GM13976 (cell line): ENCODE results near the gene KIF18A.
"Not testable (repeated sequence)": the region's sequence is repeated elsewhere in the genome, so short reads cannot be mapped to it uniquely, and the experiment has no call there.

ENCODE experiments used
- DNase-seq: peaks from one replicate; pipeline ENCODE4 v3.0.0; 2012; ENCODE audit warnings: low spot score
- in situ Hi-C: fragments of 300-500 bp; cut with MboI; formaldehyde crosslinking; loops from one replicate; pipeline ENCODE4 v1.12.0; 2022; ENCODE audit warnings: low sequenced_read_pairs, mixed read lengths, inconsistent platforms; ENCODE audit not compliant: unreplicated experiment
- TF ChIP-seq, protein P1 (sequence below): IDR thresholded peaks from 2 replicates; pipeline ENCODE4 v1.5.1; 2012; ENCODE audit warnings: borderline replicate concordance, mild to moderate bottlenecking; ENCODE audit not compliant: insufficient read depth; ENCODE audit errors: extremely low read depth, missing control alignments, control extremely low read depth

Gene KIF18A

DNA sequence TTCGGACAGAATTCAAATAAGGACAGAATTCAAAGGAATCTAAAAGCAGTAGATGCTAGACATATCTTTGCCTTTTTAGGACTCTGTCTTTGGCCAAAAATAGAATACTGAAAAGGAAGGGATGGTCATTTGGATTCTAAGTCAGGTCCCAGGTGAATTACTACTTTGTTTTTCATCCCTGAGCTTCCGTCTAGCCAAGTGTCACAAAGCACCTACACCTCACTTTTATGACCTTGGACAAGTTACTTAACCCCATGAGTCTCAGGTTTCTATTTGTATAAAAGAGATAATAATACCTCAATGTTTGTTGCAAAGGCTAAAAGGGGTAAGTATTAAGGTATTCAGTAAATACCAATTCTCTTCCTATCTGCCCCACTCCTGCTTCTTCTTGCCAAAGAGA is 7.3 kb downstream of the KIF18A start:
- DNase-seq: no peak
- in situ Hi-C loops: loop anchor here (25.0 kb wide), 1 partner anchor 388 kb away; the partner anchor contains the start of gene BDNF
- TF ChIP-seq, protein P1, sequence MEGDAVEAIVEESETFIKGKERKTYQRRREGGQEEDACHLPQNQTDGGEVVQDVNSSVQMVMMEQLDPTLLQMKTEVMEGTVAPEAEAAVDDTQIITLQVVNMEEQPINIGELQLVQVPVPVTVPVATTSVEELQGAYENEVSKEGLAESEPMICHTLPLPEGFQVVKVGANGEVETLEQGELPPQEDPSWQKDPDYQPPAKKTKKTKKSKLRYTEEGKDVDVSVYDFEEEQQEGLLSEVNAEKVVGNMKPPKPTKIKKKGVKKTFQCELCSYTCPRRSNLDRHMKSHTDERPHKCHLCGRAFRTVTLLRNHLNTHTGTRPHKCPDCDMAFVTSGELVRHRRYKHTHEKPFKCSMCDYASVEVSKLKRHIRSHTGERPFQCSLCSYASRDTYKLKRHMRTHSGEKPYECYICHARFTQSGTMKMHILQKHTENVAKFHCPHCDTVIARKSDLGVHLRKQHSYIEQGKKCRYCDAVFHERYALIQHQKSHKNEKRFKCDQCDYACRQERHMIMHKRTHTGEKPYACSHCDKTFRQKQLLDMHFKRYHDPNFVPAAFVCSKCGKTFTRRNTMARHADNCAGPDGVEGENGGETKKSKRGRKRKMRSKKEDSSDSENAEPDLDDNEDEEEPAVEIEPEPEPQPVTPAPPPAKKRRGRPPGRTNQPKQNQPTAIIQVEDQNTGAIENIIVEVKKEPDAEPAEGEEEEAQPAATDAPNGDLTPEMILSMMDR: no peak

DNA sequence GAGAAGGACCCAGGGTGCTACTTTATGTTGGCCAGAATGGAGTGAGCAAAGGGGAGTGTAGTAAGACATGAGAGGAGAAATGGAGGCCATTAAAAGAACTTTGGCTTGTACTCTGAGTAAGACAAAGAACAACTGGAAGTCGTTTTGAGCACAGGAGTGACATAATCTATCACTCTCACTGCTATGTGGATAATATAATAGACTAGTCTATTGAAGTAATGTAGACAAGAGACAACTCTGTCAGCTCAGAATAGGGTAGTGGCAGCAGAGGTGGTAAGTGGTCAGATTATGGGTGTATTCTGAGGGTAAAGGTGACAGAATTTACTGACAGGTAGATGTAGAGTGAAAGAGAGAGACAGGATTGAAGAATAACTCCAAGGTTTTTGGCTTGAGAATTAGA is 8.2 kb downstream of the KIF18A start:
- no peak for DNase-seq
- TF ChIP-seq, protein P1: no peak
- in situ Hi-C loops: loop anchor here (25.0 kb wide), 1 partner anchor 387 kb away; the partner anchor contains the start of gene BDNF

DNA sequence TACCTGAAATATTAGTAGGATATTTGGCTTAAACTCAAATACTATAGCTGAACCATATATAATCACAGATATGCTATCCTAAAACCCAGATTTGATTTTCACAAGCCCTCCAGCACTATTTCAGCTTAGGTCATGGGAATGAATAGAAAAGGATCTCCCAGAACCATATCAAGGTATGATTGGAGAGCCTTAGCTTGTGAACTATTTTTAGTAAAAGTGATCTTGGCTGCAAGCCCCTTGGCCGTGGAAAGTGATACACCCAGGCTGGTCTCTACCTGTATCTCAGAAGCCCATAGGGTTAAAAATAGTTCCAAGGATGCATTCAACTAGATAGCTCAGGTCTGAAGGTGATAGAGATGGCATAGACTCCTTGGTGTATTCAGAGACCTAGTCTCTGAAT is 9.7 kb downstream of the KIF18A start:
- in situ Hi-C loops: no loop called here
- TF ChIP-seq, protein P1: no peak
- no peak for DNase-seq

DNA sequence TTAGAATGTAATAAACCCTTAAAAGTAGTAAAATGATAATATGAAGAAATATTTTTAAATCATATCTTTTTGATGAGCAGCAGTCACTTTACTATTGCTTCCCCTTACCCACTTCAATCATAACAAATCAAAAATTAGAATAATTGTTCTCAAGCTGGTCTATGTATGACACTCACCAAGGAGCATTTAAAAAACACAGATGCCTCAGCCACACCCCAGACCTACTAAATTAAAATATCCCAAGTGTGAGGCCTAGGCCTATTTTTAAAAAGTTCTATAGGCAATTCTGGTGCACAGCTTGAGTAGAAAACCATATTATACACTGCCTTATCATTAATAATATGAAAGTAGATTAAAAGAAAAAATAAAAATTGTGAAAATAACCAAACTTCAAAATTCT is 15.2 kb downstream of the KIF18A start:
- in situ Hi-C loops: no loop called here
- TF ChIP-seq, protein P1: no peak

DNA sequence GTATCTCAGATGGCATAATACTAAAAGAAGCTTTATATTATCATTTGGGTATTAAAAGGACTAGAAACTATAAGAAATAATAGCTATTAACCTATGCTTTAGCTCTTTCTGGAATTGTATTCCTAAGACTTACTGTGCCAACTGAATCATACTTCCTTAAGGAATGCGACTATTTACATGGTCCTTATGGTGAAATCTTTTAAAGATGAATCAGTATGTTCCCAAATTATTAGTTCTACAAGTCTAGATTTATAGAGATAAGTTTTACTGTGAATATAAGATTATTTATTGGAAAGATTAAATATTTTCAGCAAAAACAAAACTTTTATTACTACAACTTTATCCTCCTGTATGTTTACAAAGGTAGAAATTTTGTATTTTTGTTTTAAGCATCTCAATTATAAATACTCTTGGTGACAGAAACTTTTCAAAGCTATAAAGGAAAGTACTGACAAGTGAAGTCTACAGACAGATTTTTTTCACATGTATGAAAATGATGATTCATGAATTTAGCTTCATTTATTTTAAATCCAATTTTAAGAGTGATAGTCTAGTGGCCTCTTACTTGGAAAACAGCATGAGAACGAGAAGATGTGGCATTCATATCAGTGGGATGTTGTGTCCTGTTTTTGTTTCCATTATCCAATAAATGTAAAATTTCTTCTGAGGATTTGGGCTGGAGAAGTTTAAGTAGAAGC is 17.8 kb downstream of the KIF18A start:
- in situ Hi-C loops: no loop called here
- DNase-seq: no peak
- TF ChIP-seq, protein P1: no peak

More for the DNA sequence above, 15.2 kb downstream of the KIF18A start:
- no peak for DNase-seq

DNA sequence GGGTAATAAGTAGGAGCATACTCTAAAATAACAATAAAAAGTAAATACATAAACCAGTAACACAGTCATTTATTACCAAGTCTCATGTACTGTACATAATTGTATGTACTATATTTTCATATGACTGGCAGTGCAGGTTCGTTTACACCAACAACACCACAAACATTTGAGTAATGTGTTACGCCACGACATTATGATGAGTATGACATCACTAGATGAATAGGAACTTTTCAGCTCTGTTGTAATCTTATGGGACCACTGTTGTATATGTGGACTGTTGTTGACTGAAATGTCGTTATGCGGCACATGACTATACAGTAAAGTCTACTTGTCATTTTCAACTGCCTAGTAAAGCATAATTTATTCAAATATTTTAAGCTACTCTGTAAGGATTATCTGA is 18.6 kb downstream of the KIF18A start:
- DNase-seq: no peak
- TF ChIP-seq, protein P1: no peak
- in situ Hi-C loops: no loop called here

DNA sequence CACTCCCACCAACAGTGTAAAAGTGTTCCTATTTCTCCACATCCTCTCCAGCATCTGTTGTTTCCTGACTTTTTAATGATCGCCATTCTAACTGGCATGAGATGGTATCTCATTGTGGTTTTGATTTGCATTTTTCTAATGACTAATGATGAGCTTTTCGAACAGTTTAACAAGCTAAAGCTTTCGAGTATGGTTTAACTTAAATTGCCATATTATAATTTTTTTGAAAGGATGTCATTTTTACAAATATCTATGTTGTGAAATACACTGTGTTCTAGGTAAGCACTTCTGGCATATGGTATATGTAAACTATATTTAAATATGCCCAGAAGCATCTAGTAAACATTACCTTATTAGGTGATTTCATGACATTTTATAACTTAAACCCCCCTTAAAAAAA is 20.3 kb downstream of the KIF18A start:
- DNase-seq, in situ Hi-C loops: not testable (repeated sequence)

DNA sequence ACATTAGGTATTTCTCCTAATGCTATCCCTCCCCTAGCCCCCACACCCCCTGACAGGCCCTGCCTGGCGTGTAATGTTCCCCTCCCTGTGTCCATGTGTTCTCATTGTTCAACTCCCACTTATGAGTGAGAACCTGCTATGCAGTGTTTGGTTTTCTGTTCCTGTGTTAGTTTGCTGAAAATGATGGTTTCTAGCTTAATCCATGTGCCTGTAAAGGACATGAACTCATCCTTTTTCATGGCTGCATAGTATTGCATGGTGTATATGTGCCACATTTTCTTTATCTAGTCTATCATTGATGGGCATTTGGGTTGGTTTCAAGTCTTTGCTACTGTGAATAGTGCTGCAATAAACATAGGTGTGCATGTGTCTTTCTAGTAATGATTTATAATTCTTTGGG is 20.8 kb downstream of the KIF18A start:
- DNase-seq, in situ Hi-C loops: not testable (repeated sequence)
